ENCODE measurements around the gene MAFG. TPM values are rescaled to one million over a fixed set of nuclear protein-coding genes. Genes with fewer than 3 reads are reported as not detected.

The MAFG gene
- total and polyA plus RNA-seq, 2 of the 13 experiments (the other 11 are each of a cell fraction or from before 2014, with no cell fraction given): 14.5 to 20.0 TPM

GRCh38 chr17:81869221-81870130 is 58.1 kb downstream of the MAFG start (continued):
- no peak for TF ChIP-seq KIAA2018 (CRISPR knock-in tag; IDR thresholded peaks at IDR 0.05; ENCODE audit: borderline replicate concordance)
- no peak for TF ChIP-seq ZNF761 (CRISPR knock-in tag; conservative IDR thresholded peaks at IDR 0.05)
- peak; percentile 46; the same call in 1 of the 2 replicates for TF ChIP-seq ZNF264 (CRISPR knock-in tag; IDR thresholded peaks at IDR 0.05)
- no peak for TF ChIP-seq MYNN (CRISPR knock-in tag; IDR thresholded peaks at IDR 0.05; ENCODE audit: low read depth)
- no peak for TF ChIP-seq ZNF746 (CRISPR knock-in tag; IDR thresholded peaks at IDR 0.05)
- peak; percentile 33; the same call in 1 of the 2 replicates for TF ChIP-seq ETV5 (CRISPR knock-in tag; IDR thresholded peaks at IDR 0.05; ENCODE audit: borderline replicate concordance)
- peak; percentile 93; the same call in 1 of the 2 replicates for TF ChIP-seq SMYD3 (CRISPR knock-in tag; IDR thresholded peaks at IDR 0.05)
- peak; percentile 61; the same call in 1 of the 2 replicates for TF ChIP-seq NKX3-1 (CRISPR knock-in tag; IDR thresholded peaks at IDR 0.05)
- 0 out of 2 replicates have a peak, but pooled peaks have one; percentile 3 for TF ChIP-seq HNF4A (CRISPR knock-in tag; IDR thresholded peaks at IDR 0.05)
- TF ChIP-seq TFDP2 (CRISPR knock-in tag; IDR thresholded peaks at IDR 0.05): peak; percentile 14; the same call in 1 of the 2 replicates
- TF ChIP-seq BCL6 (CRISPR knock-in tag; IDR thresholded peaks at IDR 0.05): no peak
- TF ChIP-seq ZBTB3 (CRISPR knock-in tag; IDR thresholded peaks at IDR 0.05; ENCODE audit: borderline replicate concordance, low read depth): no peak
- TF ChIP-seq ZNF607 (CRISPR knock-in tag; IDR thresholded peaks at IDR 0.05; ENCODE audit: borderline replicate concordance): 0 out of 2 replicates have a peak, but pooled peaks have one; percentile 84
- no peak; the same call in 1 of the 2 replicates for TF ChIP-seq NR2C2 (CRISPR knock-in tag; IDR thresholded peaks at IDR 0.05; ENCODE audit: borderline replicate concordance)
- peak; percentile 95 for TF ChIP-seq ZBTB38 (CRISPR knock-in tag; IDR thresholded peaks at IDR 0.05)
- 0 out of 2 replicates have a peak, but pooled peaks have one; percentile 69 for TF ChIP-seq RELA (CRISPR knock-in tag; IDR thresholded peaks at IDR 0.05)
- TF ChIP-seq ZNF691 (CRISPR knock-in tag; IDR thresholded peaks at IDR 0.05; ENCODE audit: borderline replicate concordance, low read depth): no peak
- peak; percentile 77 for TF ChIP-seq MEIS2 (CRISPR knock-in tag; IDR thresholded peaks at IDR 0.05)
- 0 out of 2 replicates have a peak, but pooled peaks have one; percentile 5 for TF ChIP-seq JUNB (CRISPR knock-in tag; IDR thresholded peaks at IDR 0.05; ENCODE audit: borderline replicate concordance)

All from HepG2 (cell line).